C1 segment of cervical spinal cord (tissue), 14 donors: ENCODE data around the gene CRTAP.
"Not testable (repeated sequence)": the region's sequence is repeated elsewhere in the genome, so short reads cannot be mapped to it uniquely, and the experiment has no call there.

ENCODE experiments used
- DNase-seq, 14 donors: peaks; one replicate each; lab custom pipeline; 2025; lab: John Stamatoyannopoulos, UW

Gene CRTAP

GRCh38 chr3:33174095-33174494 lies 60.3 kb downstream of the CRTAP start:
- no peak for DNase-seq

DNA sequence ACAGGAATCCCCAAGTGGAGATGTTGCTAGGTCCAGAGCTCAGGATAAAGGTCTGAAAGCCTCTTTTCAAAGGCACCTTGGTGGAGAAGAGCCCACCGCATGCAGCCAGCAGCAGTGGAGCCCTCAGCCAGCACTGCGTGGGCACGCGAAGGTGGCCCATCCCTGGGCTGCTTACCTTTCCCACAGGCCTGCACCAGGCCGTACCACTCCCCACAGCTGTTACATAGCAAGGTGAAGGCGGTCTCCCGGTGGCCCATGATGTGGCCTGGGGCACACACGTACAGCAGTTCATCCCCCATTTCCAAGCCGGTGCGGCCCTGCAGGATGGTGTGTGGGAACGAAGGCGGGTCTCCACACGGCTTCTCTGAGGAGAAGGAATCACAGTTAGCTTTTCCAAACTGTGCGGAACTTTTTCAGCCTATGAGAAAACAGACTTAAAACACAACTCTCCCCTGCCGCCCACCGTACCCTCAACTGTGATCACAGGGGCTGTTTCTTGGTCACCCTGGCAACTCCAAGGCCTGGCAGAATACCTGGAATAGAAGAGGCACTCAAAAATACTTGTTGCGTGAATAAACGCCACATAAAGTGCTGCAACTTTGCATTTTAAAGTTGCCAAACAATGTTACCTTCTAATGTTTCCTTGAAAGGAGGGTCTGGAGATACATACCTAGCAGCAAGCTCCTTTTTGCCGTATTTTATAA lies 61.0 kb downstream of the CRTAP start:
- DNase-seq = no peak

GRCh38 chr3:33179132-33179531 lies 65.3 kb downstream of the CRTAP start:
- no peak for DNase-seq

DNA sequence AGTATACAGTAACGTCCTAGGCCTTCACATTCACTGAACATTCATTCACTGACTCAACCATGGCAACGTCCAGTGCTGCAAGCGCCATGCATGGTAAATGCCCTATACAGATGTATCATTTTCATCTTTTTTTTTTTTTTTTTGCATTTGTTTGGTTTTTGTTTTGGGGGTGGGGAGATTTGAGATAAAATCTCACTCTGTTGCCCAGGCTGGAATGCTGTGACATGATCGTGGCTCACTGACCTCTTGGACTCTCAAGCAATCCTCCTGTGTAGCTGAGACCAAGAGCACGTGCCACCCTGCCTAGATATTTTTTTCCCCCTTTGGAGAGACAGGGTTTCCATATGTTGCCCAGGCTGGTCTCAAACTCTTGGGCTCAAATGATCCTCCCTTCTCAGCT lies 67.4 kb downstream of the CRTAP start:
- no peak for DNase-seq

- not testable (repeated sequence) for DNase-seq
Measured at GRCh38 chr3:33181641-33182040, 67.8 kb downstream of the CRTAP start.

- no peak for DNase-seq
Measured at GRCh38 chr3:33184863-33185262, 71.0 kb downstream of the CRTAP start.

GRCh38 chr3:33186524-33187367 lies 72.9 kb downstream of the CRTAP start:
- DNase-seq = no peak

GRCh38 chr3:33187368-33187634 lies 73.5 kb downstream of the CRTAP start:
- DNase-seq = no peak

- no peak for DNase-seq
Measured at GRCh38 chr3:33194303-33194702, 80.5 kb downstream of the CRTAP start.

- no peak for DNase-seq
Measured at GRCh38 chr3:33196538-33196937, 82.7 kb downstream of the CRTAP start.
